ENCODE results near the gene CLNK. TPM values are rescaled to one million over a fixed set of nuclear protein-coding genes. Genes with fewer than 3 reads are reported as not detected.

The CLNK gene
- total RNA-seq, 1 donor from 2014 or later = not detected

GRCh38 chr4:10715135-10715534 is 30.6 kb upstream of the CLNK start:
- Mint-ChIP-seq H3K4me1 (ENCODE audit: low read depth) (peaks cover 2% of the 10 kb centered on the region), H3K27me3 (no peaks in the 10 kb centered on the region), H3K27ac (no peak overlapping the region), H3K4me3 (ENCODE audit: low read depth) (no peak overlapping the region), H3K9me3 (ENCODE audit: low read depth) (peaks cover 11% of the 10 kb centered on the region), H3K36me3 (ENCODE audit: insufficient read depth) (peaks cover 4% of the 10 kb centered on the region)
- no peak for TF ChIP-seq CTCF (IDR thresholded peaks at IDR 0.05; ENCODE audit: unreplicated experiment)
- no peak for DNase-seq (ENCODE audit: low spot score, unreplicated experiment)

GRCh38 chr4:10713591-10713990 is 29.0 kb upstream of the CLNK start:
- H3K27me3 Mint-ChIP-seq = no peaks in the 10 kb centered on the region
- peaks cover 8% of the 10 kb centered on the region for H3K9me3 Mint-ChIP-seq (ENCODE audit: low read depth)
- TF ChIP-seq CTCF (IDR thresholded peaks at IDR 0.05; ENCODE audit: unreplicated experiment) = no peak
- peaks cover 4% of the 10 kb centered on the region for H3K36me3 Mint-ChIP-seq (ENCODE audit: insufficient read depth)
- DNase-seq (ENCODE audit: low spot score, unreplicated experiment) = no peak
- no peak overlapping the region for H3K27ac Mint-ChIP-seq
- H3K4me3 Mint-ChIP-seq (ENCODE audit: low read depth) = no peak overlapping the region
- H3K4me1 Mint-ChIP-seq (ENCODE audit: low read depth) = no peaks in the 10 kb centered on the region

GRCh38 chr4:10706236-10706635 is 21.7 kb upstream of the CLNK start:
- no peak for DNase-seq (ENCODE audit: low spot score, unreplicated experiment)
- H3K4me3 Mint-ChIP-seq (ENCODE audit: low read depth) = no peak overlapping the region
- TF ChIP-seq CTCF (IDR thresholded peaks at IDR 0.05; ENCODE audit: unreplicated experiment) = no peak
- no peaks in the 10 kb centered on the region for H3K27me3 Mint-ChIP-seq
- H3K4me1 Mint-ChIP-seq (ENCODE audit: low read depth) = no peaks in the 10 kb centered on the region
- H3K27ac Mint-ChIP-seq = no peak overlapping the region
- H3K36me3 Mint-ChIP-seq (ENCODE audit: insufficient read depth) = no peaks in the 10 kb centered on the region
- no peaks in the 10 kb centered on the region for H3K9me3 Mint-ChIP-seq (ENCODE audit: low read depth)

GRCh38 chr4:10704430-10704810 is 19.9 kb upstream of the CLNK start:
- H3K27ac Mint-ChIP-seq = no peak overlapping the region

DNA sequence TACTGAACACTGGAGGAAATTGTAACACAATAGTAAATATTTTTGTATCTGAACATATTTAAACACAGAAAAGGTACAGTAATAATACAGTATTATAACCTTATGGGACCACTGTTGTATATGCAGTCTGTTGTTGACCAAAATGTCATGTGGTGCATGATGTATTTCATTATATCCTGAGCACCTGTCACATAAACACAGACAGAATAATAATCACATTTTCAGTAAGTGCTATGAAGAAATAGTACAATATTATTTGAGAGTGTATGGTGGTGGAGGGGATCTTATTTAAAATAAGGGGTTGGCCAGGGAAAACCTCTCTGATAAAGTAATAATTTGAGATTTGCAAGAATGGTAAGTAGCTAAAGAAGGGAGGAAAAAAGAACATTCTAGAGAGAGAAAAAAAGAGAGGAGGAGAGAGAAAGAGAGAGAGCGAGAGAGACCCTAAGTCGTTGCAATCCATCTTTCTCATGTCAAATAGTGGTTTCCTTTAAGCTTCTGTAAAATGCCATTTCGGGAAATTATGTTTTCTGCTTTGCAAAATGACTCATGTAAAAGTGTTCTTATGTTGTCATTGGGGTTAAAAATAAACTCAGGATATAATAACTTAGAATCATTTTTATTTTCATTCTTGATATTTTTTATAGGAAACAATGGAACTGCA is 19.3 kb upstream of the CLNK start:
- Mint-ChIP-seq H3K4me1 (ENCODE audit: low read depth) (no peaks in the 10 kb centered on the region), H3K36me3 (ENCODE audit: insufficient read depth) (no peaks in the 10 kb centered on the region), H3K27me3 (no peaks in the 10 kb centered on the region), H3K27ac (no peak overlapping the region), H3K9me3 (ENCODE audit: low read depth) (no peaks in the 10 kb centered on the region), H3K4me3 (ENCODE audit: low read depth) (no peak overlapping the region)
- DNase-seq (ENCODE audit: low spot score, unreplicated experiment) = no peak
- no peak for TF ChIP-seq CTCF (IDR thresholded peaks at IDR 0.05; ENCODE audit: unreplicated experiment)

More at GRCh38 chr4:10704430-10704810, 19.9 kb upstream of the CLNK start:
- Mint-ChIP-seq H3K36me3 (ENCODE audit: insufficient read depth) (no peaks in the 10 kb centered on the region), H3K27me3 (no peaks in the 10 kb centered on the region), H3K4me1 (ENCODE audit: low read depth) (no peaks in the 10 kb centered on the region), H3K4me3 (ENCODE audit: low read depth) (no peak overlapping the region), H3K9me3 (ENCODE audit: low read depth) (no peaks in the 10 kb centered on the region)
- TF ChIP-seq CTCF (IDR thresholded peaks at IDR 0.05; ENCODE audit: unreplicated experiment) = no peak
- DNase-seq (ENCODE audit: low spot score, unreplicated experiment) = no peak
